DMS53 (cell line): ENCODE results near the gene BACH2.

Experiments used
- DNase-seq: peaks from one replicate; lab custom pipeline; 2025; lab: John Stamatoyannopoulos, UW

The BACH2 gene

GRCh38 chr6:90096818-90097217 is 199.8 kb downstream of the BACH2 start:
- no peak for DNase-seq

GRCh38 chr6:90095788-90096187 is 200.9 kb downstream of the BACH2 start:
- no peak for DNase-seq

DNA sequence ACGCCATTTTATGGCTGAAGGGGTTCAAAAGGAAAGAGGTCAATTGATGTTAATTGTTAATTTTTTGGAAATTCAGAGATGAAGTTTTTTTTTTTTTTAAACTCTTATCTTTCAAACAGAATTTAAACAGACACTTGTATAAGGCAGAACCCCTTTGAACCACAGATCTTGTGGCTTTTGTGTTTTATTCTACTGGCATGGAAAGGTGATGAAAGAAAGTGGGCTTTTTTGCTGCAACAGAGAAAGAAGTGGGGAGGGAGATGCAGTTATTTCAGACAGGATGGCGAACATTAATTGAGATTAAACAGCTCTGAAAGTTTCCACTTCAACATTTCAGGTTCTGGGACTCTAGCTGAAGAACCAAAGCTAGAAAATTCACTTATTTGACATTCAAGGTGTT is 201.5 kb downstream of the BACH2 start:
- DNase-seq, result no peak

GRCh38 chr6:90093558-90094073 is 203.0 kb downstream of the BACH2 start:
- DNase-seq, result no peak

GRCh38 chr6:90090866-90091265 is 205.8 kb downstream of the BACH2 start:
- no peak for DNase-seq

- DNase-seq, result peak; percentile 88
Observed at GRCh38 chr6:90088009-90088408, 208.6 kb downstream of the BACH2 start.

- peak; percentile 18 for DNase-seq
Observed at GRCh38 chr6:90087106-90087833, 209.4 kb downstream of the BACH2 start.

DNA sequence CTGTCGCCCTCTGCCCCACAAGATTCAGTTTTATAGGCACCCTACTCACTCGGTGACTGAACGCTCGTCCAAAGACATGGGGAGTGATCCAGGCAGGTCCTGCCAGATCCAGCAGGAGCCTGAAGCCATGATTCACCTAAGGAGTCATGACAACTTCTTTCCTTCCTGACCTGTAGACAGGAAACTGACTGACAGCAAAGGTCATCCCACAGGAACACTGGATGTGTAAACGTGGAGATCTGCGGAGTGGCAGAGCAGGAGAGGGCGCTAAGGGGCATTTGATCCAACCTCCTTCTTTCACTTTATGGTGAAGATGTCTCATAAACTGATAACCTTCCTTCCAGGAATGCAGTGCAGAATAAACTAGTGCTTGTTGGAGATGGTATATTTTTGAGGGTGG is 210.1 kb downstream of the BACH2 start:
- peak; percentile 26 for DNase-seq

GRCh38 chr6:90083891-90084290 is 212.8 kb downstream of the BACH2 start:
- DNase-seq, result no peak

DNA sequence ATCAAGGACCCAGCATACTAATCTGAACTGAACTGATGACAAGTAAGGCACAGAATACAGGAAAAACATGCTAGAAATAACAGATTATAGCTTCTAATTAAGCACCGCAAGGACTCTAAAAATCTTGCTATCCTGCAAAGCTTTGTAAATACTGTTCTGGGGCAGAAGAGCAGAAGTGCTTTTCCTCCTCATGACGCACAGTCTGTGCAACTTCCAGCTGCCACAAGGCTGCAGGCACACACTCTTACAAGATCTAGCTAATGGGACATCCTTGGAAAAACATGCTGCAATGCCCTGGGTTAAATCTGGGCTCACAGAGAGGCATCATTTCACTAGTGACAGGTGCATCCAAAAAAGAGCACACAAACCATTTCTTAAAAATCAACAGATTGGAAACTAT is 213.8 kb downstream of the BACH2 start:
- DNase-seq, result no peak

- DNase-seq, result no peak
Observed at GRCh38 chr6:90080876-90081481, 215.7 kb downstream of the BACH2 start.

DNA sequence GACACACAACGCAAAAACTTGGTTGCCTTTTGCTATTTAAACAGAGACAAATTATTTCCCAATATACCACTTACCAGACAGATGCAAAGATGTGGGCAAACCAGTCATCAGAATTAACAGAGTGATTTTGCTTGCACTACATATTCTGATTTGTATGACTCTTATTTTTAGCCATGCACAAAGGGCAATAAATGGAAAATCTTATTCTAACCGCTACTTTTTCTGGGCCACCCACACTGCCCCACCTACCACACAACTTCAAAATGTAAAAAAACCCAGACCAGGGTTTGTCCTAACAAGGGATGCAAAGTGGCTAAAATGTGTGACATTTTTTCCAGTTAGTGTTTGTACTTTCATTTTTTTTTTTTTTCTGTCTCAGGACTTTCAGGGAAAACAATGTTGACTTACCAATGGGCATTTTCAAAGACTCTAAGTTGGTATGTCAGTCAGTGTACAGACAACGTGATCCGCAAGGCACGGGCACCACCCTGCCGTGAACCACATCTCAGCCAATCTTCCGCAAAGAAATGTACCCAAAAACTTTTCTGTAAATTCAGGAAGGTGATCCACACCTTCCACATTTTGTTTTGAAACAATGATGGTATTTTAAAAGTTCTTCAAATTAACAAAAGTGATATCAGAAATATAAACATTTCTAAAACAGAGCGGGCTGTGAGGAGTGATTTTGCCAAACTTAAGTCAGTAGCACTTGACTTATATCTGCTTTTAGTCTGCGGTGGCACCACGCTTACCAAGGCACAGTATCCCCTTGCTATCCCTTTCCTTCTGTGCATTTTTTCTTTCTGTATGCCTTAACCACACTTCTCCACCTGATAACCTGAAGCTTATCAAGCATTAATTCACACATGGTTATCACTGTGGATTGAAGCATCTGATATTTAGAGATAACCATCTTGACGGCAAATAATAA is 216.8 kb downstream of the BACH2 start:
- DNase-seq, result no peak

DNA sequence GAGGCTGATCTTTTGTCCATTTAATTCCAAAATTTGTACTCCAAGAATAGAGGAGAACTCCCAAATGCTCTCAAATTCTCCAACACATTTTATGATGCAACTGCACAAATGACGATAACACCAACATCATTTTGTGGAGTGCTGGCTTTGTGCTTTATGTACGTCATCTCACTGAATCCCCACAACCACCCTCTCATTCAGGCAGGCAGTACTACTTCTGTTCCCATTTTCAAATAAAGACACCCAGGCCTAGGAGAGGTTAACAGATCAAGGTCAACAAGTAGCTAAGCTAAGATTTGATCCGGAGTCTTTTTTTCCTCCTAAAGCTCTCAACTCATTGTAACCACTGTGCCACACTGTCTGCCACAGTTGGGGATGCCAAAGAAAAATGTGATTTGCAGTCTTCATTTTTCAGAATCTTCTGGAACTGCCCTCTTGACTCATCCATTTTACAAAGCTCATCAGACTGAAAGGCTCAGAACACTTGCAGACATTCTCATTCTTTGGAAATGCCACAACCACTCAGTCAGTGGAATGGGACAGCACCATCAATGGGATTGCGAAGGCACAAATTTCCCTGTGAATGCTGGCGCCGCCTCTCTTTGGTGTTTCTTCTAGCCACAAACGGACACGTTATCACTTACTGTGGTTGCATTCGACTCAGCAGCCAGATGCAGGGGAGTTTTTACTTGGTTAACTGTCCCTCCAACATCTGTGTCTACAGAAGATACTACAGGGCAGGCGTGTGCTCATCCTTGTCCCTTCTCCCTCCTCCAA is 217.9 kb downstream of the BACH2 start:
- no peak for DNase-seq

DNA sequence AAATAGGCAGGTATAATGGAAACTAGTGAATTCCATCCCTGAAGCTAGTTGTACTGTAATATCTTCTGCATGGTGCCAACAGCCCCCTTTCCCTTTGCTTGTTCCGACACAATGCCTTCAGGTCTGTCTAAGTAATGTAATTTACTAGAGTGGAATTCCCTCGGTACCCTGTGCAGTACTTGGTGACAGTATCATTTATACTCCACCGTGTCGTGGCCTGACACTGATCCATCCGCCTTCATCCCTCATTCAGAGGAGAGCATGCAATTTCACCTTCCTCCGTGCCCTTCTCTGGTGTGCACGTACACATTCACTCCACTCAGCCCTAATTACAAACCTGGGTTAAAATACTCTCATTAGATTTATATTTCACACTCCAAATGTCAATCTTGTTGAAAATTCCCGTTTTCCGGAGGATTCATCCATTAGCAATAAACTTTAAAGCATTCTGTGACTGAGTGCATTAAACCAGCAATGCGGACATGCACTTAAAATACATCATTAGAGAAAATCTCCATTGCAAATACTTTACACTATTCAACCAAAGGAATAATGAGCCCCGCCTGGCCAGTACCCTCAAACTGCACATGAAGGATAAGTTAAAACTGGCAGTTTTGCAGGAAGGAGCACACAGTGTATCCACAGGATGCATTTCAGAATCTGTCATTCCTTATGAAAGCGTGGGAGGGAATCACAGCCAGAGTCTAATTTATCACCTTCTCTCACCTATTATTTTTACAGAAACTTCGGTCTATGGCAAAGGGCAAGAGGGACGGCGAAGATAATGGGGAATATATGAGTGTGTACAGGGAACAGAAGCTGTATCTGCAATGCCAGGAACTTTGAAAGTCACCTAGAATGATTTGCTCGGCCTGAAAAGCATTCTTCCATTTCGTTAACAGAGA is 219.9 kb downstream of the BACH2 start:
- DNase-seq, result no peak

- DNase-seq, result no peak
Observed at GRCh38 chr6:90074161-90074850, 222.3 kb downstream of the BACH2 start.

DNA sequence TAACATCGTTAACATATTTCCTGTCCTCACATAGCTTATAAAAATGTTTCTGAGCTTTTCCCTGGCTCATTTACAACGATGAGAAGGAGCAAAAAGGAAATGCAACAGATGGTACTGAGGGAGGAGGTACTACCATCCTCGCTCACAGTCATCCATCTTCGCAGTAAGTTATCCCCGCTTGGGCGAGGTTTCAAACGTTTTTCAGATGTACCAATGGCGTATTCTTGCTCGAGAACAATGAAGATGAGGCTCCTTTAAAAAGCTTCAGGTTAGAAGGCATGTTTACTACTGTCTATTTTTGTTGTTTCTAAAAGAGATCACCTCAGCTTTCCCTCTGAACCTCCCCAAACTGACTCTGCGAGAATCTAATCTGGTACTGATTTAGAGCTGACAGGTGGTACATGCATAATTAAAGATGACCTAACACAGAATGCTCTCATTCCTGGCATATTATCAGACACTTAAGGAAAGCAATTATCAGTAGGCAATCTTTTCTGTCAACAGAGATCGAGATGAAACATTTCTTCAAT is 223.6 kb downstream of the BACH2 start:
- no peak for DNase-seq

- DNase-seq, result peak; percentile 10
Observed at GRCh38 chr6:90072501-90072900, 224.1 kb downstream of the BACH2 start.

DNA sequence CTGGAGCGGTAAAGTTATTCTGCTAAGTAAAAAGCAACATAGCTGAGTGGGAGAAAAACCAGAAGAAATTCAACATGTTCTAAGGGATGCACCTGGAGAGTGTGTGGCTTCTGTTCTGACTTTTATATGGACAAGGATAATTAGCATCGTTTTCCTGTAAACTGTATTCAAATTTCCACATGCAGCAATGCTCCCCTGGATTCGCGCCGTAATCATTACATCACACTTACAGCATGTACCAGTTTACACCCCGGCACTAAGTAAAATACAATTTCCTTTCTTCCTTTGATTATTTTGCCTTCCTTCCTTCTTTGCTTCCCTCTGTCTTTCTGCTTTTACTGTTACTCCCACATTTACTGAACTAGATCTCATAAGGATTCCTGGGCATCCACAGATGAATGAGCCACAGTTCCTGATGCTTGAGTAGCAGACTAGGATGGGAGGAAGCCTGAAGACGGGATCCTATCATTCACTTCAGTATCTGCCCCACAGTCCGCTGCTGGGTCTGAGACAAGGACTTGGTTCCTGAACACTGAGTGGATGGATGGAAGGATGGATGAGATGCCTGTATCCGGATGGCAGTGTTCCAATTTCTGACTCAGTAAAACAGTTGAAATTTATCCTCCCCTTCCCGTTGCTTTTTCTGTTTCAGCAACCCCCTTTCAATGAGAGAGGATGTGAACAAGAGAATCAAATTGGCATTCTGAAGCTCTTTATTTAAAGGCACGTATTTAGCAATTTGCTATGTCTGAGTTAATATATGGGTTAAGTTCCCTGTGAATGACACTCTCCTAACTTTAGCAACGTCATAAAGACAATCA is 227.7 kb downstream of the BACH2 start:
- DNase-seq, result no peak

DNA sequence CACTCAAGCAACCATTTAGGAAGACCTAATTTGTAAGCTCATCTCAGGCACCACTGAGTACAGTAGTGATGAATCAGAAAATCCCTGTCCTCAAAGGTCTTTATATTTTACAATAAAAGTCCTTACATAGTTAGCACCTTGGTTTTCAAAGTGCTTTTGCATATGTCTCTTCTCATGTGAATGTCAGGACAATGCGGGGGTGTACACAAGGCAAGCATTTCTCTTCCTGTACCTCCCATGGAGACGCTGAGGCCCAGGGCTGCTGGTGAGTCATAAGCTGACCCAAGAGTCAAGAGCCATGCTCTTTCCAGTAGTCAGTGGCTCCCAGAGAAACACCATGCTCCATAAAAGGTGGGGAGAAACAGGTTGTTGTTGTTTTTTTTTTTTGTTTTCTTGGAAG is 228.4 kb downstream of the BACH2 start:
- peak; percentile 85 for DNase-seq
